Stimulated activated CD4-positive, alpha-beta T cell treated with anti-CD3 and anti-CD28 coated beads, Interleukin-12 subunit alpha, Interleukin-12 subunit beta, amount 100 ng/mL, for 4 hours (primary cell): Measurements from ENCODE around the gene PTPRE.
A peak's percentile ranks its signal among the peaks of the same experiment; 100 is the strongest.

Experiments used
- DNase-seq: peaks from one replicate; pipeline ENCODE4 v3.0.0-alpha.2; 2020

Gene PTPRE

GRCh38 chr10:128005858-128006257 lies 99.0 kb downstream of the PTPRE start:
- DNase-seq = no peak

GRCh38 chr10:128007056-128007455 lies 100.2 kb downstream of the PTPRE start:
- no peak for DNase-seq

- DNase-seq = no peak
Observed at GRCh38 chr10:128007971-128008370, 101.1 kb downstream of the PTPRE start.

GRCh38 chr10:128008521-128009250 lies 101.8 kb downstream of the PTPRE start:
- no peak for DNase-seq

- DNase-seq = no peak
Observed at GRCh38 chr10:128009372-128010126, 102.6 kb downstream of the PTPRE start.

- DNase-seq = peak; percentile 90
Observed at GRCh38 chr10:128011059-128011979, 104.4 kb downstream of the PTPRE start.

GRCh38 chr10:128013626-128014025 lies 106.7 kb downstream of the PTPRE start:
- DNase-seq = no peak

GRCh38 chr10:128014236-128014635 lies 107.3 kb downstream of the PTPRE start:
- DNase-seq = no peak

- DNase-seq = no peak
Observed at GRCh38 chr10:128016423-128017060, 109.6 kb downstream of the PTPRE start.

- DNase-seq = no peak
Observed at GRCh38 chr10:128017822-128018221, 110.9 kb downstream of the PTPRE start.

GRCh38 chr10:128018236-128018635 lies 111.3 kb downstream of the PTPRE start:
- no peak for DNase-seq

- DNase-seq = no peak
Observed at GRCh38 chr10:128018691-128019090, 111.8 kb downstream of the PTPRE start.

- no peak for DNase-seq
Observed at GRCh38 chr10:128022261-128023196, 115.6 kb downstream of the PTPRE start.

GRCh38 chr10:128024426-128024825 lies 117.5 kb downstream of the PTPRE start:
- no peak for DNase-seq

- no peak for DNase-seq
Observed at GRCh38 chr10:128025437-128025836, 118.5 kb downstream of the PTPRE start.

- no peak for DNase-seq
Observed at GRCh38 chr10:128025951-128026350, 119.0 kb downstream of the PTPRE start.

GRCh38 chr10:128026615-128027300 lies 119.9 kb downstream of the PTPRE start:
- no peak for DNase-seq

GRCh38 chr10:128027306-128027705 lies 120.4 kb downstream of the PTPRE start:
- DNase-seq = no peak

- DNase-seq = no peak
Observed at GRCh38 chr10:128027822-128028507, 121.1 kb downstream of the PTPRE start.
